Ovary (tissue), 9 donors: ENCODE data around the gene UNC93B1. TPM values are rescaled to one million over a fixed set of nuclear protein-coding genes. Genes with fewer than 3 reads are reported as not detected.
"Not testable (repeated sequence)": the region's sequence is repeated elsewhere in the genome, so short reads cannot be mapped to it uniquely, and the experiment has no call there.

Source experiments
- DNase-seq, 5 donors: peaks; one replicate each; pipeline ENCODE4 v3.0.0-alpha.2; 2019 to 2020
- H3K27ac ChIP-seq, 2 donors: fragments of 200-600 bp; one replicate each; pipeline versions ENCODE4 v1.5.1 to v1.8.0; 2019 to 2022
- H3K27me3 ChIP-seq: fragments of 200-600 bp; one replicate; pipeline ENCODE4 v1.8.0; 2022
- H3K36me3 ChIP-seq: fragments of 200-600 bp; sonication (generic); one replicate; pipeline ENCODE4 v1.5.1; 2019
- H3K4me1 ChIP-seq: one replicate; pipeline ENCODE4 v1.8.1; 2013; ENCODE audit warnings: mild to moderate bottlenecking, moderate library complexity; ENCODE audit not compliant: insufficient read depth
- H3K4me3 ChIP-seq: fragments of 200-600 bp; sonication (generic); one replicate; pipeline ENCODE4 v1.5.1; 2017
- H3K9me3 ChIP-seq, 2 donors: fragments of 200-600 bp in 1 of 2; sonication (generic) in 1 of 2; one replicate each; pipeline versions ENCODE4 v1.5.1 to v1.8.1; 2013 to 2019; ENCODE audit warnings: mild to moderate bottlenecking in 1 of 2, moderate library complexity in 1 of 2
- CTCF ChIP-seq, 3 donors: fragments of 450-650 bp in 2 of 3; fragments of 200-600 bp in 1 of 3; IDR thresholded peaks; one replicate each; pipeline versions ENCODE4 v1.5.1 to v1.8.0; 2016 to 2022; ENCODE audit warnings: antibody characterized with exemption in 3 of 3, mild to moderate bottlenecking in 1 of 3
- EP300 ChIP-seq: sonication (generic); formaldehyde crosslinking; IDR thresholded peaks from one replicate; pipeline ENCODE4 v1.6.1; 2017; ENCODE audit warnings: antibody characterized with exemption
- POLR2A ChIP-seq: fragments of 450-650 bp; IDR thresholded peaks from one replicate; pipeline ENCODE4 v1.6.1; 2017; ENCODE audit warnings: antibody characterized with exemption, mild to moderate bottlenecking, moderate library complexity
- WGBS, 3 donors: extraction: QIAGEN DNeasy Blood & Tissue Kit in 1 of 3; methylation state at CpG; one replicate each; pipeline versions ENCODE4 v1.1.5 to v1.1.7; 2013 to 2017; 5-methylcytosine and 5-hydroxymethylcytosine counted together
- intact Hi-C, 4 donors: fragments of 100-400 bp; cut with DNase I; formaldehyde crosslinking; loops; one replicate each; pipeline versions ENCODE4 v1.11.0 to v1.15.1; 2022 to 2023
- polyA plus RNA-seq, 2 donors: library from polyadenylated mRNA; stranded (reverse); fragments of 200-250 nt in 1 of 2; fragments of 350-450 nt in 1 of 2; fragmentation: Illumina TruSeq in 1 of 2; extraction: RNeasy Lipid Tissue Mini Kit (QIAGEN cat#74804) in 1 of 2; gene quantifications; one replicate each; pipeline ENCODE4 v1.2.3, GENCODE V29; 2013 to 2014
- total RNA-seq, 7 donors: library from RNA; depleted of rRNA in 2 of 7; stranded (reverse); fragments of >200 nt in 2 of 7; fragmentation: NEBNext Ultra II Directional in 3 of 7; extraction: Animal tissue kit (Norgen Biotek cat#: 25700) in 3 of 7; gene quantifications; one replicate each; pipeline versions ENCODE4 v1.1.0 to v1.2.4, GENCODE V29; 2016 to 2023
- donor health status: DM: no; HTN: no; CAD: no; lungs with moderate emphysema.
- donor health status: DM: no; HTN: no; CAD: no.
- donor health status: Bipolar disorder and iron deficiency.
- donor health status: DM: yes; HTN: yes; CAD: no.
- donor health status: DM: no; HTN: no; CAD: no.
- donor health status: DM: yes; HTN: yes; CAD: no.

Gene UNC93B1
- total and polyA plus RNA-seq, 9 donors, result 9.0 to 39.6 (median 12.0) TPM

- H3K4me1 ChIP-seq, intact Hi-C loops, H3K9me3 ChIP-seq, H3K4me3 ChIP-seq, H3K27me3 ChIP-seq, H3K36me3 ChIP-seq, H3K27ac ChIP-seq: not testable (repeated sequence)
- DNase-seq, result peak in 1 of 5 donors; percentile 23
- 53 to 54% (median 53%) methylated on average over 8 to 12 of the region's 12 CpGs for WGBS, 3 donors
Measured at GRCh38 chr11:67993821-67994220, 10.1 kb downstream of the UNC93B1 start.

- H3K4me1 ChIP-seq, H3K27ac ChIP-seq, intact Hi-C loops, H3K9me3 ChIP-seq, H3K36me3 ChIP-seq, H3K4me3 ChIP-seq, H3K27me3 ChIP-seq: not testable (repeated sequence)
- peak in 1 of 5 donors; percentile 30 for DNase-seq
- WGBS, 3 donors, result 7 to 18% (median 15%) methylated on average over 36 to 67 of the region's 70 CpGs
Measured at GRCh38 chr11:67991347-67992121, 12.4 kb downstream of the UNC93B1 start.

GRCh38 chr11:67990546-67991346 lies 13.2 kb downstream of the UNC93B1 start:
- DNase-seq, result peak in 1 of 5 donors; percentile 41
- H3K27me3 ChIP-seq, H3K9me3 ChIP-seq, intact Hi-C loops, H3K4me1 ChIP-seq, H3K4me3 ChIP-seq, H3K27ac ChIP-seq, H3K36me3 ChIP-seq: not testable (repeated sequence)
- WGBS, 3 donors, result 5 to 10% (median 9%) methylated on average over 32 to 49 of the region's 58 CpGs

- WGBS, 3 donors, result 75 to 84% (median 83%) methylated on average over 6 of the region's 6 CpGs
- H3K27ac ChIP-seq, H3K4me1 ChIP-seq, H3K9me3 ChIP-seq, H3K4me3 ChIP-seq, intact Hi-C loops, H3K27me3 ChIP-seq, DNase-seq, H3K36me3 ChIP-seq: not testable (repeated sequence)
Measured at GRCh38 chr11:67985302-67985701, 18.6 kb downstream of the UNC93B1 start.

GRCh38 chr11:67983951-67984350 lies 19.9 kb downstream of the UNC93B1 start:
- Histone ChIP-seq H3K27me3 (no peaks in the 10 kb centered on the region), H3K36me3 (no peaks in the 10 kb centered on the region), H3K4me3 (no peak overlapping the region), H3K27ac (no peak overlapping the region), H3K9me3 (no peaks in the 10 kb centered on the region), H3K4me1 (no peaks in the 10 kb centered on the region)
- intact Hi-C loops, result no loop called here
- no peak for DNase-seq
- TF ChIP-seq CTCF (IDR thresholded peaks at IDR 0.05) (no peak), POLR2A (no peak), EP300 (no peak)
- 72 to 85% (median 78%) methylated on average over 28 to 29 of the region's 29 CpGs for WGBS, 3 donors

- WGBS, 3 donors, result 47 to 66% (median 61%) methylated on average over 17 of the region's 17 CpGs
- intact Hi-C loops, H3K4me1 ChIP-seq, H3K36me3 ChIP-seq, H3K4me3 ChIP-seq, H3K9me3 ChIP-seq, DNase-seq, H3K27ac ChIP-seq, H3K27me3 ChIP-seq: not testable (repeated sequence)
Measured at GRCh38 chr11:67982255-67982857, 21.5 kb downstream of the UNC93B1 start.

- H3K27me3 ChIP-seq, H3K9me3 ChIP-seq, H3K4me1 ChIP-seq, DNase-seq, H3K27ac ChIP-seq, intact Hi-C loops, H3K36me3 ChIP-seq, H3K4me3 ChIP-seq: not testable (repeated sequence)
- WGBS, 3 donors, result 77 to 88% (median 81%) methylated on average over 10 of the region's 10 CpGs
Measured at GRCh38 chr11:67981226-67981625, 22.7 kb downstream of the UNC93B1 start.

GRCh38 chr11:67978766-67979418 lies 25.0 kb downstream of the UNC93B1 start:
- not testable (repeated sequence) for H3K9me3 ChIP-seq, H3K4me1 ChIP-seq, H3K27me3 ChIP-seq, DNase-seq, H3K36me3 ChIP-seq, H3K4me3 ChIP-seq, H3K27ac ChIP-seq
- 58 to 67% (median 65%) methylated on average over 17 of the region's 17 CpGs for WGBS, 3 donors
- intact Hi-C loops, result loop anchor here in 1 of 4 donors (10.0 kb wide), 1 partner anchor 726 kb away; no protein-coding TSS in a partner anchor

GRCh38 chr11:67974746-67975145 lies 29.2 kb downstream of the UNC93B1 start:
- not testable (repeated sequence) for DNase-seq
- 81 to 85% (median 85%) methylated on average over 12 of the region's 12 CpGs for WGBS, 3 donors

GRCh38 chr11:67965830-67966348 lies 38.0 kb downstream of the UNC93B1 start:
- DNase-seq, intact Hi-C loops: not testable (repeated sequence)

More at GRCh38 chr11:67974746-67975145, 29.2 kb downstream of the UNC93B1 start:
- H3K4me1 ChIP-seq, H3K27me3 ChIP-seq, H3K36me3 ChIP-seq, H3K4me3 ChIP-seq, H3K9me3 ChIP-seq, H3K27ac ChIP-seq: not testable (repeated sequence)
- intact Hi-C loops, result loop anchor here in 1 of 4 donors (10.0 kb wide), 1 partner anchor 730 kb away; no protein-coding TSS in a partner anchor

More at GRCh38 chr11:67965830-67966348, 38.0 kb downstream of the UNC93B1 start:
- H3K36me3 ChIP-seq, H3K27me3 ChIP-seq, H3K9me3 ChIP-seq, H3K4me3 ChIP-seq, H3K27ac ChIP-seq, H3K4me1 ChIP-seq: not testable (repeated sequence)
- WGBS, 3 donors, result 89 to 92% (median 91%) methylated on average over 18 to 19 of the region's 19 CpGs
